ENCODE data around the gene BBS1. TPM values are rescaled to one million over a fixed set of nuclear protein-coding genes. Genes with fewer than 3 reads are reported as not detected.

BBS1 gene
- total RNA-seq, 2 experiments from 2014 or later: 14.7 to 15.7 TPM

- peak overlapping the region; percentile 69 for H3K4me3 ChIP-seq (ENCODE audit: low read depth, low read length, poor library complexity, severe bottlenecking)
- no TSS peak for BruUV-seq (replicated peaks)
- H4K20me1 ChIP-seq (ENCODE audit: insufficient read depth, low read length): no peaks in the 10 kb centered on the region
- peaks cover 18% of the 10 kb centered on the region for H3K9me3 ChIP-seq (ENCODE audit: low read length)
- POLR2A ChIA-PET: no interaction called here
- H3K27ac ChIP-seq (ENCODE audit: low read depth, low read length, poor library complexity, severe bottlenecking): peak overlapping the region; percentile 73
- intact Hi-C loops (cut with micrococcal nuclease; ENCODE audit: unreplicated experiment): no loop called here
- H3K4me1 ChIP-seq (ENCODE audit: insufficient read depth, low read length, poor library complexity, severe bottlenecking): peaks cover 36% of the 10 kb centered on the region
- H2AFZ ChIP-seq (ENCODE audit: low read length): peak overlapping the region; percentile 77
- no peak for TF ChIP-seq CTCF (conservative IDR thresholded peaks at IDR 0.05; ENCODE audit: low read length)
- TF ChIP-seq EZH2phosphoT487 (IDR thresholded peaks at IDR 0.05; ENCODE audit: borderline replicate concordance, low read depth, low read length): no peak
- peaks cover 9% of the 10 kb centered on the region; the same call in 1 of the 2 replicates for H3K36me3 ChIP-seq (ENCODE audit: insufficient read depth, low read length)
- H3K79me2 ChIP-seq (ENCODE audit: insufficient read depth, low read depth, low read length): no peaks in the 10 kb centered on the region
- CTCF ChIA-PET (ENCODE audit: unreplicated experiment): no interaction called here
- peak overlapping the region; percentile 90 for H3K4me2 ChIP-seq (ENCODE audit: low read length)
- no peak for DNase-seq (ENCODE audit: low spot score)
- H3K9me2 ChIP-seq (ENCODE audit: insufficient read depth, low read length): no peaks in the 10 kb centered on the region
Observed at GRCh38 chr11:66464916-66465315, 45.5 kb upstream of the BBS1 start.

- Histone ChIP-seq H3K79me2 (ENCODE audit: insufficient read depth, low read depth, low read length) (no peaks in the 10 kb centered on the region), H3K9me3 (ENCODE audit: low read length) (peaks cover 18% of the 10 kb centered on the region), H3K4me2 (ENCODE audit: low read length) (peak overlapping the region; percentile 90), H3K27ac (ENCODE audit: low read depth, low read length, poor library complexity, severe bottlenecking) (peak overlapping the region; percentile 73), H4K20me1 (ENCODE audit: insufficient read depth, low read length) (no peaks in the 10 kb centered on the region), H2AFZ (ENCODE audit: low read length) (peak overlapping the region; percentile 77; the same call in 1 of the 2 replicates), H3K4me3 (ENCODE audit: low read depth, low read length, poor library complexity, severe bottlenecking) (peak overlapping the region; percentile 69), H3K9me2 (ENCODE audit: insufficient read depth, low read length) (no peaks in the 10 kb centered on the region), H3K4me1 (ENCODE audit: insufficient read depth, low read length, poor library complexity, severe bottlenecking) (peaks cover 36% of the 10 kb centered on the region), H3K36me3 (ENCODE audit: insufficient read depth, low read length) (peaks cover 9% of the 10 kb centered on the region; the same call in 1 of the 2 replicates)
- TF ChIP-seq EZH2phosphoT487 (IDR thresholded peaks at IDR 0.05; ENCODE audit: borderline replicate concordance, low read depth, low read length): no peak
- TF ChIP-seq CTCF (conservative IDR thresholded peaks at IDR 0.05; ENCODE audit: low read length): no peak
- BruUV-seq (replicated peaks): no TSS peak
- intact Hi-C loops (cut with micrococcal nuclease; ENCODE audit: unreplicated experiment): no loop called here
- ChIA-PET POLR2A (interaction anchor here (0.6 to 1.4 kb wide), 2 partner anchors 7 to 230 kb away, joined by 3 to 5 read pairs; no protein-coding TSS in a partner anchor), CTCF (ENCODE audit: unreplicated experiment) (no interaction called here)
- peak; percentile 66 for DNase-seq (ENCODE audit: low spot score)
Observed at GRCh38 chr11:66465373-66466224, 44.8 kb upstream of the BBS1 start.
